DND-41 (cell line): ENCODE results near the gene IRX5.

Experiments used
- ATAC-seq: fragments of 200-7000 bp; cut with Tn5 transposase; 3 replicates; pipeline ENCODE4 v1.9.1; 2021; ENCODE audit warnings: low read depth; ENCODE audit not compliant: insufficient read depth
- DNase-seq: peaks from one replicate; pipeline ENCODE4 v3.0.0-alpha.2; 2020
- H2AFZ ChIP-seq: 2 replicates; pipeline ENCODE4 v1.6.0; 2012; ENCODE audit warnings: low read depth, low read length
- H3K27ac ChIP-seq: 2 replicates; pipeline ENCODE4 v1.5.1; 2012; ENCODE audit warnings: low read length, inconsistent platforms
- H3K27me3 ChIP-seq: fragments of 200-600 bp; sonication (generic); 2 replicates; pipeline ENCODE4 v1.6.0; 2012; ENCODE audit warnings: low read length, mild to moderate bottlenecking, inconsistent platforms; ENCODE audit not compliant: insufficient read depth, poor library complexity
- H3K36me3 ChIP-seq: 2 replicates; pipeline ENCODE4 v1.5.1; 2012; ENCODE audit warnings: low read length, inconsistent platforms; ENCODE audit not compliant: insufficient read depth
- H3K4me1 ChIP-seq: 2 replicates; pipeline ENCODE4 v1.5.1; 2012; ENCODE audit warnings: mild to moderate bottlenecking, low read length; ENCODE audit not compliant: insufficient read depth
- H3K4me2 ChIP-seq: 2 replicates; pipeline ENCODE4 v1.6.0; 2012; ENCODE audit warnings: mild to moderate bottlenecking, moderate library complexity, low read length, inconsistent platforms; ENCODE audit not compliant: insufficient read depth
- H3K4me3 ChIP-seq, 2 experiments: fragments of 200-600 bp in 1 of 2; shearing (Covaris generic) in 1 of 2; 2 replicates each; pipeline ENCODE4 v1.5.1; 2012 to 2016; ENCODE audit warnings: inconsistent platforms in 2 of 2, low read length in 2 of 2, mild to moderate bottlenecking in 2 of 2, low read depth in 1 of 2, moderate library complexity in 1 of 2
- H3K79me2 ChIP-seq: 2 replicates; pipeline ENCODE4 v1.6.0; 2012; ENCODE audit warnings: low read length, inconsistent platforms; ENCODE audit not compliant: insufficient read depth
- H3K9ac ChIP-seq: 2 replicates; pipeline ENCODE4 v1.6.0; 2012; ENCODE audit warnings: low read depth, mild to moderate bottlenecking, inconsistent platforms, low read length, moderate library complexity
- H3K9me3 ChIP-seq: 2 replicates; pipeline ENCODE4 v1.5.1; 2012; ENCODE audit warnings: low read length, moderate library complexity, mild to moderate bottlenecking, inconsistent platforms; ENCODE audit not compliant: insufficient read depth, severe bottlenecking
- H4K20me1 ChIP-seq: 2 replicates; pipeline ENCODE4 v1.6.0; 2012; ENCODE audit warnings: low read length; ENCODE audit not compliant: insufficient read depth
- EZH2 ChIP-seq: IDR thresholded peaks from 3 replicates; pipeline ENCODE4 v1.6.1; 2012; ENCODE audit warnings: borderline replicate concordance, low read depth, mild to moderate bottlenecking, moderate library complexity, low read length, inconsistent platforms; ENCODE audit not compliant: severe bottlenecking
- TF ChIP-seq, protein P1 (sequence below): IDR thresholded peaks from 2 replicates; pipeline ENCODE4 v1.5.1; 2012; ENCODE audit warnings: borderline replicate concordance, low read length, moderate library complexity, mild to moderate bottlenecking; ENCODE audit not compliant: poor library complexity, severe bottlenecking; ENCODE audit errors: extremely low read depth

The IRX5 gene

DNA sequence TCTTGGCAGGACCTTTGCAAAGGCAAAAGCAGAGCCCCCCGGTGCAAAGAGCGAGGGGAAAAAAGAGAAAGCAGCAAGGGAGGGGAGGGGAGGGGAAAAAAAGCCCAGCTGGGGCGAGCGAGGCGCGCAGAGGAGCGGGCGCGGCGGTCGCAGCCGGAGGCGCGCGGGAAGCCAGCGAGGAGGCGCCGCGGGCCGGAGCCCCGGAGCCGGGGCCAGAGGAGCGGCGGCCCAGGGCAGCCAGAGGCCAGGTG is 129 bp downstream of the IRX5 start:
- H3K79me2 ChIP-seq = peaks cover 88% of the 10 kb centered on the region
- H3K36me3 ChIP-seq = peaks cover 37% of the 10 kb centered on the region
- H3K9me3 ChIP-seq = no peaks in the 10 kb centered on the region
- peak overlapping the region; percentile 85 to 91; a peak in 3 of 4 replicates for H3K4me3 ChIP-seq
- DNase-seq = no peak
- peak overlapping the region; percentile 87 for H3K4me2 ChIP-seq
- H3K4me1 ChIP-seq = peaks cover 47% of the 10 kb centered on the region
- peak overlapping the region; percentile 91 for H3K27ac ChIP-seq
- peaks cover 38% of the 10 kb centered on the region for H4K20me1 ChIP-seq
- H3K27me3 ChIP-seq = no peaks in the 10 kb centered on the region
- ATAC-seq = no peak
- TF ChIP-seq EZH2 = no peak
- TF ChIP-seq, protein P1, sequence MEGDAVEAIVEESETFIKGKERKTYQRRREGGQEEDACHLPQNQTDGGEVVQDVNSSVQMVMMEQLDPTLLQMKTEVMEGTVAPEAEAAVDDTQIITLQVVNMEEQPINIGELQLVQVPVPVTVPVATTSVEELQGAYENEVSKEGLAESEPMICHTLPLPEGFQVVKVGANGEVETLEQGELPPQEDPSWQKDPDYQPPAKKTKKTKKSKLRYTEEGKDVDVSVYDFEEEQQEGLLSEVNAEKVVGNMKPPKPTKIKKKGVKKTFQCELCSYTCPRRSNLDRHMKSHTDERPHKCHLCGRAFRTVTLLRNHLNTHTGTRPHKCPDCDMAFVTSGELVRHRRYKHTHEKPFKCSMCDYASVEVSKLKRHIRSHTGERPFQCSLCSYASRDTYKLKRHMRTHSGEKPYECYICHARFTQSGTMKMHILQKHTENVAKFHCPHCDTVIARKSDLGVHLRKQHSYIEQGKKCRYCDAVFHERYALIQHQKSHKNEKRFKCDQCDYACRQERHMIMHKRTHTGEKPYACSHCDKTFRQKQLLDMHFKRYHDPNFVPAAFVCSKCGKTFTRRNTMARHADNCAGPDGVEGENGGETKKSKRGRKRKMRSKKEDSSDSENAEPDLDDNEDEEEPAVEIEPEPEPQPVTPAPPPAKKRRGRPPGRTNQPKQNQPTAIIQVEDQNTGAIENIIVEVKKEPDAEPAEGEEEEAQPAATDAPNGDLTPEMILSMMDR = no peak
- H3K9ac ChIP-seq = peak overlapping the region; percentile 99
- H2AFZ ChIP-seq = peak overlapping the region; percentile 68

- peaks cover 41% of the 10 kb centered on the region for H3K36me3 ChIP-seq
- TF ChIP-seq EZH2 = no peak
- TF ChIP-seq, protein P1 = peak; percentile 7
- DNase-seq = peak; percentile 54
- peak overlapping the region; percentile 99 for H3K9ac ChIP-seq
- peak overlapping the region; percentile 87 for H3K4me2 ChIP-seq
- peak overlapping the region; percentile 91 for H3K27ac ChIP-seq
- peaks cover 43% of the 10 kb centered on the region for H3K4me1 ChIP-seq
- H3K79me2 ChIP-seq = peaks cover 88% of the 10 kb centered on the region
- no peak for ATAC-seq
- no peaks in the 10 kb centered on the region for H3K27me3 ChIP-seq
- H2AFZ ChIP-seq = peak overlapping the region; percentile 68
- H3K9me3 ChIP-seq = no peaks in the 10 kb centered on the region
- peaks cover 36% of the 10 kb centered on the region for H4K20me1 ChIP-seq
- H3K4me3 ChIP-seq = peak overlapping the region; percentile 85 to 91
These were observed 702 bp downstream of the IRX5 start for GRCh38 chr16:54931120-54932014.

DNA sequence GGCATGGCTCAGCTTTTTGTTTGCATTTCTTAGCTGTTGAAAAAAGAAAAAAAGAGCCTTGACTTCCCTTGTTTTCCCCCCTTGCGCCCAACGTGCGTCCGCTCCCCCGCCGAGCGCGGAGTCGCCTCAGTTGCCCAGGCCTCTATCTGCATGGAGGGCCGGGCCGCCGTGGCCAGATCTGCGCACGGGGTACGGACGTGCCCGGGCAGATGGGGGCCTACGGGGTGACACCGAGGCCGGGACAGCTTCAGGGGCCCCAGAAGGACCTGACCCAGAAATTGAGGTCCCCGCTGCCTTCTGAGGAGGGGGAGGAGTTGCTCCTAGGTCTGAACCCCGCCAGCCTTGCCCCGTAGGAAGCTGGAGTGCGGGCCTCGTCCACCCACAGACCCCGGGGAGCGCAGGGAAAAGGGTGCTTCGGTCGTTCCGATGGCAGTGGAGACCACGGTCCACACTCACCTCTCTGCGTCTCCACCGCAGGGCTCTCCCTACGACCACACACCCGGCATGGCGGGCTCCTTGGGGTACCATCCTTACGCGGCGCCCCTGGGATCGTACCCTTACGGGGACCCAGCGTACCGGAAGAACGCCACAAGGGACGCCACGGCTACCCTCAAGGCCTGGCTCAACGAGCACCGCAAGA is 1.5 kb downstream of the IRX5 start:
- H3K4me1 ChIP-seq = peaks cover 38% of the 10 kb centered on the region
- H2AFZ ChIP-seq = peak overlapping the region; percentile 65
- TF ChIP-seq, protein P1 = no peak
- TF ChIP-seq EZH2 = no peak
- peak overlapping the region; percentile 99 for H3K9ac ChIP-seq
- peaks cover 88% of the 10 kb centered on the region for H3K79me2 ChIP-seq
- H3K27me3 ChIP-seq = no peaks in the 10 kb centered on the region
- H3K9me3 ChIP-seq = no peaks in the 10 kb centered on the region
- H3K4me2 ChIP-seq = peak overlapping the region; percentile 87
- peak overlapping the region; percentile 85 to 91 for H3K4me3 ChIP-seq
- H3K27ac ChIP-seq = peak overlapping the region; percentile 91
- ATAC-seq (no peak), DNase-seq (peak; percentile 42)
- peaks cover 49% of the 10 kb centered on the region for H3K36me3 ChIP-seq
- H4K20me1 ChIP-seq = peaks cover 43% of the 10 kb centered on the region
